ENCODE data around the gene CPSF6.
"Not testable (repeated sequence)": the region's sequence is repeated elsewhere in the genome, so short reads cannot be mapped to it uniquely, and the experiment has no call there.

CPSF6 gene

DNA sequence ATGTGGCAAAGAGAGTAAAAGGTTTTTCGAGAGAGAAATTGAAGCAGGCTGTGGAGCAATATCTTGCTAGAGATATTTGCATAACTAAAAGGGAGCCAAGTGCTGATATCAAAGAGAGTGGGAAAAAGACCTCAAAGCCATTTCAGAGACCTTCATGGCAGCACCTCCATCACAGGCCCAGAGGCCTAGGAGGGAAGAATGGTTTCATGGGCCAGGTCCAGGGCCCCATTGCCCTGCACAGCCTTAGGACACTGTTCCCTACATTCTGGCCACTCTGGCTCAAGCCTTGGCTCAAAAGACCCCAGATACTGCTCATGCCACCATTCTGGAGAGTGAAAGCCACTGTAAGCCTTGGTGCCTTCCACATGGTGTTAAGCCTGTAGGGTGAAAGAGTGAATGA, 58.8 kb downstream of the CPSF6 start:
- no peak overlapping the region for H3K4me3 ChIP-seq (ENCODE audit: low read length)
- TF ChIP-seq, protein P1, sequence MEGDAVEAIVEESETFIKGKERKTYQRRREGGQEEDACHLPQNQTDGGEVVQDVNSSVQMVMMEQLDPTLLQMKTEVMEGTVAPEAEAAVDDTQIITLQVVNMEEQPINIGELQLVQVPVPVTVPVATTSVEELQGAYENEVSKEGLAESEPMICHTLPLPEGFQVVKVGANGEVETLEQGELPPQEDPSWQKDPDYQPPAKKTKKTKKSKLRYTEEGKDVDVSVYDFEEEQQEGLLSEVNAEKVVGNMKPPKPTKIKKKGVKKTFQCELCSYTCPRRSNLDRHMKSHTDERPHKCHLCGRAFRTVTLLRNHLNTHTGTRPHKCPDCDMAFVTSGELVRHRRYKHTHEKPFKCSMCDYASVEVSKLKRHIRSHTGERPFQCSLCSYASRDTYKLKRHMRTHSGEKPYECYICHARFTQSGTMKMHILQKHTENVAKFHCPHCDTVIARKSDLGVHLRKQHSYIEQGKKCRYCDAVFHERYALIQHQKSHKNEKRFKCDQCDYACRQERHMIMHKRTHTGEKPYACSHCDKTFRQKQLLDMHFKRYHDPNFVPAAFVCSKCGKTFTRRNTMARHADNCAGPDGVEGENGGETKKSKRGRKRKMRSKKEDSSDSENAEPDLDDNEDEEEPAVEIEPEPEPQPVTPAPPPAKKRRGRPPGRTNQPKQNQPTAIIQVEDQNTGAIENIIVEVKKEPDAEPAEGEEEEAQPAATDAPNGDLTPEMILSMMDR (IDR thresholded peaks at IDR 0.05; ENCODE audit: insufficient read depth, low read depth, low read length, missing control alignments), result no peak
- DNase-seq (ENCODE audit: low read depth), result no peak

DNA sequence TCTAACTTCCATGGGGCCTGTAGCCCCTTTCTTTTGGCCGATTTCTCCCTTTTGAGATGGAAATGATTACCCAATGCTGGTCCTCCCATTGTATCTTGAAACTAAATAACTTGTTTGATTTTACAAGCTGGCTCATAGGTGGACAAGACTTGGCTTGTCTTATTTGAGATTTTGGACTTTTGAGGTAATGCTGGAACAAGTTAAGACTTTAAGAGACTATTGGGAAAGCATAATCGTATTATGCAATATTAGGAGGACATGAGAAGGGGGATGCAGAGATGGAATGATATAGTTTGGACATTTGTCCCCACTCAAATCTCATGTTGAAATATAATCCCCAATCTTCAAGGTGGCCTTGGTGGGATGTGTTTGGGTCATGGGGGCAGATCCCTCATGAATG, 59.6 kb downstream of the CPSF6 start:
- no peak overlapping the region for H3K4me3 ChIP-seq (ENCODE audit: low read length)
- peak; percentile 79 for DNase-seq (ENCODE audit: low read depth)
- TF ChIP-seq, protein P1 (IDR thresholded peaks at IDR 0.05; ENCODE audit: insufficient read depth, low read depth, low read length, missing control alignments), result no peak

DNA sequence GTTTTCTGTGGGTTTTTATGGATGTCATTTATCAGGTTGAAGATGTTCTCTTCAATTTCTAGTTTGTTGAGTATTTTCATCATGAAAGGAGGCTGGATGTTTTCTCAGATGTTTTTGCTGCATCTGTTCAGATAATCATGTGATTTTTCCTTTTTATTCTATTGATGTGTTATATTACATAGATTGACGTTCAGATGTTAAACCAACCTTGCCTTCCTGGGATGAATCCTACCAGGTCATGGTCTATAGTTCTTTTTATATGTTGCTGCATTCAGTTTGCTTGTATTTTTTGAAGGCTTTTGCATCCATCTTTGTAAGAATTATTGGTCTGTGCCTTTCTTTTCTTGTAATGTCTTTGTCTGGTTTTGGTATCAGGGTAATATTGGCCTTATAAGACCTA, 64.9 kb downstream of the CPSF6 start:
- TF ChIP-seq, protein P1 (IDR thresholded peaks at IDR 0.05; ENCODE audit: insufficient read depth, low read depth, low read length, missing control alignments), result no peak
- DNase-seq (ENCODE audit: low read depth), result no peak
- no peak overlapping the region for H3K4me3 ChIP-seq (ENCODE audit: low read length)

DNA sequence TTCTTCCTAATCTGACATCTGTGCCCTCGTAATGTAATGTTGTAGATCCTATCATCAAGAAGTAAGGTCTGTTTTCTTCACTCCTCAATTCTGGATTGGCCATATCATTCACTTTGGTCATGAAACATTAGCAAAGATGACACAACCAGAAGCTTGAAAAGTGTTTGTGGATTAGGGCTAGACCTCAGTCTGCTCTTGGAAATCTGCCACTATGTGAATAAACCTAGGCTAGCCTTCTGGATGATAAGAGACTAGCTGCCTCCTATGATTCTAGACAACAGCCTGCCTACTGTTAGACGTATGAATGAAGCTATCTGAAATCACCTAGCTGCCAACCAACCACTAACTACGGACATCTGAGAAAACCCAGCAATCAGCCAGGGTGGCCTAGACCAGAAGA, 70.1 kb downstream of the CPSF6 start:
- H3K4me3 ChIP-seq (ENCODE audit: low read length), result no peak overlapping the region
- no peak for DNase-seq (ENCODE audit: low read depth)
- TF ChIP-seq, protein P1 (IDR thresholded peaks at IDR 0.05; ENCODE audit: insufficient read depth, low read depth, low read length, missing control alignments), result no peak

DNA sequence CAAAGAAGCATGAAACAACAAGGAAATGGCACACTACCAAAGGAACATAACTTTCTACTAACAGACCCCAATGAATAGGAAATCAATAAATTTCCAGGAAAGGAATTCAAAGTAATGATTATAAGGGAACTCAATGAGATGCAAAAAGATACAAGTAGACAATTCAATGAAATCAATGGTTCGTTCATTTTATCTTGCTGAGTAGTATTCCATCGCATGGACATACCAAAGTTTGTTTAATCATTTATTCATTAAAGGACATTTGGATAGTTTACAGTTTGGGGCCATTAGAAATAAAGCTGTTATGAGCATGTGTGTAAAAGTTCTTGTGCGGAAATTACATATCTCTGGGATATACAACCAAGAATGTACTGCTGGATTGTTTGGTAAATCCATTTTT, 73.8 kb downstream of the CPSF6 start:
- DNase-seq (ENCODE audit: low read depth), result no peak
- TF ChIP-seq, protein P1 (IDR thresholded peaks at IDR 0.05; ENCODE audit: insufficient read depth, low read depth, low read length, missing control alignments), result no peak
- H3K4me3 ChIP-seq (ENCODE audit: low read length), result no peak overlapping the region

DNA sequence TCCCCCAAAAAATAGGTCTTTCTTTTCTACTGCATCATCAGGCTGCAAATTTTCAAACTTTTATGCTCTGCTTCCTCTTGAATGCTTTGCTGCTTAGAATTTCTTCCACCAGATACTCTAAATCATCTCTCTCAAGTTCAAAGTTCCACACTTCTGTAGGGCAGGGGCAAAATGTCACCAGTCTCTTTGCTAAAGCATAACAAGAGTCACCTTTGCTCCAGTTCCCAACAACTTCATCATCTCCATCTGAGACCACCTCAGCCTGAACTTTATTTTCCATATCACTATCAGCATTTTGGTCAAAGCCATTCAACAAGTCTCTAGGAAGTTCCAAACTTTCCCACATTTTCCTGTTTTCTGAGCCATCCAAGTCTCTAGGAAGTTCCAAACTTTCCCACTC, 77.4 kb downstream of the CPSF6 start:
- not testable (repeated sequence) for H3K4me3 ChIP-seq (ENCODE audit: low read length); DNase-seq (ENCODE audit: low read depth)

DNA sequence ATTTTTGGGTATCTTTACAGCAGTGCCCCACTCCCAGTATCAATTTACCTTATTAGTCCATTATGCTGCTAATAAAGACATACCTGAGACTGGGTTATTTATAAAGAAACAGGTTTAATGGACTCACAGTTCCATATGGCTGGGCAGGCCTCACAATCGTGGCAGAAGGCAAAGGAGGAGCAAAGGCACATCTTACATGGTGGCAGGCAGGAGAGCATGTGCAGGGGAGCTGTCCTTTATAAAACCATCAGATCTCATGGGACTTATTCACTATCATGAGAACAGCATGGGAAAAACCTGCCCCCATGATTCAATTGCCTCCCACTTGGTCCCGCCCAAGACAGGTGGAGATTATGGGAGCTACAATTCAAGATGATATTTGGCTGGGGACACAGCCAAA, 77.9 kb downstream of the CPSF6 start:
- not testable (repeated sequence) for DNase-seq (ENCODE audit: low read depth); H3K4me3 ChIP-seq (ENCODE audit: low read length)

DNA sequence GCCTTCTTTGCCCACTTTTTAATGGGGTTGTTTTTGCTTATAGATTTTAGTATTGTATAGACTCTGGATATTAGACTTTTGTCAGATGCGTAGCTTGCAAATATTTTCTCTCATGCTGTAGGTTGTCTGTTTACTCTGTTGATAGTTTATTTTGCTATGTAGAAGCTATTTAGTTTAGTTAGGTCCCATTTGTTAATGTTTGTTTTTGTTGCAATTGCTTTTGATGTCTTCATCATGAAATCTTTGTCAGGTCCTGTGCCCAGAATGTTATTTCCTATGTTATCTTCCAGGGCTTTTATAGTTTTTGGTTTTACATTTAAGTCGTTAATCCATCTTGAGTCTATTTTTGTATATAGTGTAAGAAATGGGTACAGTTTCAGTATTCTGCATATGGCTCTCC, 78.9 kb downstream of the CPSF6 start:
- no peak for DNase-seq (ENCODE audit: low read depth)
- no peak overlapping the region for H3K4me3 ChIP-seq (ENCODE audit: low read length)
- TF ChIP-seq, protein P1 (IDR thresholded peaks at IDR 0.05; ENCODE audit: insufficient read depth, low read depth, low read length, missing control alignments), result no peak
